GM23338 (cell line): Measurements from ENCODE around the gene SEC14L6. TPM values are rescaled to one million over a fixed set of nuclear protein-coding genes. Genes with fewer than 3 reads are reported as not detected.
"Not testable (repeated sequence)": the region's sequence is repeated elsewhere in the genome, so short reads cannot be mapped to it uniquely, and the experiment has no call there.

Experiments
- ATAC-seq: fragments of 200-7000 bp; cut with Tn5 transposase; 3 replicates; pipeline ENCODE4 v1.9.1; 2020
- DNase-seq: peaks from one replicate; pipeline ENCODE4 v3.0.0-alpha.2; 2015; ENCODE audit warnings: low spot score
- H2AFZ ChIP-seq: fragments of 200-600 bp; sonication (generic); 2 replicates; pipeline ENCODE4 v1.8.0; 2016; ENCODE audit warnings: antibody characterized with exemption, mild to moderate bottlenecking, moderate library complexity
- H3F3A ChIP-seq: fragments of 200-600 bp; sonication (generic); replicated peaks from 2 replicates; pipeline ENCODE4 v1.8.0; 2017; ENCODE audit warnings: antibody characterized with exemption, mixed run types, low read depth
- H3K27ac ChIP-seq: fragments of 200-600 bp; sonication (generic); 2 replicates; pipeline ENCODE4 v1.6.1; 2016; ENCODE audit warnings: low read depth
- H3K27me3 ChIP-seq: fragments of 200-600 bp; sonication (generic); 2 replicates; pipeline ENCODE4 v1.8.0; 2016; ENCODE audit warnings: mild to moderate bottlenecking, mixed run types, moderate library complexity; ENCODE audit not compliant: insufficient read depth
- H3K36me3 ChIP-seq: fragments of 200-600 bp; sonication (generic); 2 replicates; pipeline ENCODE4 v1.8.0; 2016; ENCODE audit warnings: mild to moderate bottlenecking; ENCODE audit not compliant: insufficient read depth
- H3K4me1 ChIP-seq: fragments of 200-600 bp; sonication (generic); 2 replicates; pipeline ENCODE4 v1.8.0; 2016; ENCODE audit warnings: mild to moderate bottlenecking, moderate library complexity; ENCODE audit not compliant: insufficient read depth
- H3K4me2 ChIP-seq: fragments of 200-600 bp; sonication (generic); 2 replicates; pipeline ENCODE4 v1.7.1; 2017; ENCODE audit warnings: mixed run types
- H3K4me3 ChIP-seq: fragments of 200-600 bp; sonication (generic); 2 replicates; pipeline ENCODE4 v1.6.1; 2016; ENCODE audit warnings: mixed run types
- H3K79me2 ChIP-seq: fragments of 200-600 bp; sonication (generic); replicated peaks from 2 replicates; pipeline ENCODE4 v1.8.0; 2017; ENCODE audit warnings: mild to moderate bottlenecking; ENCODE audit not compliant: insufficient read depth
- H3K9me2 ChIP-seq: fragments of 200-600 bp; sonication (generic); 2 replicates; pipeline ENCODE4 v1.8.0; 2017; ENCODE audit not compliant: insufficient read depth
- H4K20me1 ChIP-seq: fragments of 200-600 bp; sonication (generic); replicated peaks from 2 replicates; pipeline ENCODE4 v1.8.0; 2017; ENCODE audit warnings: mild to moderate bottlenecking; ENCODE audit not compliant: insufficient read depth
- H3K27ac Mint-ChIP-seq: 2 replicates; pipeline ENCODE4 v1.8.0; 2020; ENCODE audit warnings: inconsistent platforms, mild to moderate bottlenecking, moderate library complexity, mixed read lengths
- H3K27me3 Mint-ChIP-seq: 3 replicates; pipeline ENCODE4 v1.8.0; 2022; ENCODE audit warnings: low read depth, mild to moderate bottlenecking, moderate library complexity, mixed read lengths, inconsistent platforms; ENCODE audit not compliant: insufficient read depth, poor library complexity
- H3K36me3 Mint-ChIP-seq: 3 replicates; pipeline ENCODE4 v1.8.0; 2021; ENCODE audit warnings: low read depth, mild to moderate bottlenecking, inconsistent platforms, moderate library complexity, mixed read lengths
- H3K4me1 Mint-ChIP-seq: 3 replicates; pipeline ENCODE4 v1.8.0; 2020; ENCODE audit warnings: mild to moderate bottlenecking, inconsistent platforms, mixed read lengths
- H3K4me3 Mint-ChIP-seq: 3 replicates; pipeline ENCODE4 v1.8.0; 2021; ENCODE audit warnings: moderate library complexity, mild to moderate bottlenecking, inconsistent platforms, mixed read lengths
- H3K9me3 Mint-ChIP-seq: 3 replicates; pipeline ENCODE4 v1.8.0; 2020; ENCODE audit warnings: moderate library complexity, mild to moderate bottlenecking, inconsistent platforms, mixed read lengths
- EZH2phosphoT487 ChIP-seq: fragments of 200-600 bp; sonication (generic); IDR thresholded peaks from one replicate; pipeline ENCODE4 v1.8.1; 2018; ENCODE audit warnings: antibody characterized with exemption; ENCODE audit not compliant: unreplicated experiment
- POLR2AphosphoS5 ChIP-seq: IDR thresholded peaks from 2 replicates; pipeline ENCODE4 v1.6.1; 2016; ENCODE audit warnings: antibody characterized with exemption, low read depth
- ZNF462 ChIP-seq: fragments of 250-450 bp; sonication (Bioruptor Pico); IDR thresholded peaks from 2 replicates; pipeline ENCODE4 v1.5.0; 2020; ENCODE audit warnings: mild to moderate bottlenecking, moderate library complexity
- polyA plus RNA-seq: library from polyadenylated mRNA; unstranded; fragments of >200 nt; fragmentation: Nextera tagmentation; extraction: Ambion mirVana; gene quantifications from 2 replicates; pipeline ENCODE4 v1.2.1, GENCODE V29; 2016
- total RNA-seq: library from RNA; depleted of rRNA; stranded (reverse); fragments of >200 nt; shearing (Covaris generic); gene quantifications from 2 replicates; pipeline ENCODE4 v1.2.3, GENCODE V29; 2014

The SEC14L6 gene
- total and polyA plus RNA-seq, 2 experiments from 2014 or later, result 0.84 to 2.1 TPM

DNA sequence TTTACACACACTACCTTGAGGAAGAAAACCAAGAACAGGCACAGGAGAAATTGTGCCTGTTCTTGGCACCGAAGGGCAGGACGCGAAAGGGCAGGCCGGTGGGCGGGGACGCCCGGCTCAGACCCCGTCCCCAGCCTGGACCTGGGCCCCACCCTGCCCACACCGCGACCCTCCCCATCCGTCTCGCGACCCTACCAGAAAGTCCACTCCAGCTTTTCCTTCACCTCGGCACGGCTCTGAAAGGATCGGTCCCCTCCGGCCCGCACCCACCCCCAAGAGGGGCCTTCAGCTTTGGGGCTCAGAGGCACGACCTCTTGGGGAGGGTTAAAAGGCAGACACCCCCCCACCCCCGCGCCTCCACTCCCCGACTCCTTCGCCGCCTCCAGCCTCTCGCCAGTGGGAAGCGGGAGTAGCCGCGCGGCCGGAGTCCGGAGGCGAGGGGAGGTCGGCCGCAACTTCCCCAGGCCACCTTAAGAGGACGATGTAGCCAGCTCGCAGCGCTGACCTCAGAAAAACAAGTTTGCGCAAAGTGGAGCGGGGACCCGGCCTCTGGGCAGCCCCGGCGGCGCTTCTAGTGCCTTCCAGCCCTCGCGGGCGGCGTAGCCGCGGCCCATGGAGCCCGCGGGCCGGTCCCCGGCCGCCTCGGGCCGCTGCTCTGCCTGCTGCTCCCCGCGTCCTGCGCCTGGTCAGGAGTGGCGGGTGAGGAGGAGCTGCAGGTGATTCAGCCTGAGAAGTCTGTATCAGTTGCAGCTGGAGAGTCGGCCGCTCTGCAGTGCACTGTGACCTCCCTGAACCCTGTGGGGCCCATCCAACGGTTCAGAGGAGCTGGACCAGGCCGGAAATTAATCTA lies 4.4 kb downstream of the SEC14L6 start:
- no peaks in the 10 kb centered on the region for H3K36me3 ChIP-seq
- H3K9me3 Mint-ChIP-seq, result peaks cover 5% of the 10 kb centered on the region; the same call in 1 of the 3 replicates
- no peak overlapping the region for H3K27ac ChIP-seq
- H3K4me3 Mint-ChIP-seq, result peak overlapping the region; percentile 77
- no peaks in the 10 kb centered on the region for H4K20me1 ChIP-seq
- H3K27me3 ChIP-seq, result peaks cover 14% of the 10 kb centered on the region
- H3K79me2 ChIP-seq, result no peaks in the 10 kb centered on the region
- no peaks in the 10 kb centered on the region for H3F3A ChIP-seq
- H3K27me3 Mint-ChIP-seq, result peaks cover 22% of the 10 kb centered on the region
- H2AFZ ChIP-seq, result peak overlapping the region; percentile 96
- H3K9me2 ChIP-seq, result no peaks in the 10 kb centered on the region
- no peak overlapping the region for H3K27ac Mint-ChIP-seq
- peak overlapping the region; percentile 75 for H3K4me3 ChIP-seq
- H3K4me1 ChIP-seq, result no peaks in the 10 kb centered on the region; the same call in 1 of the 2 replicates
- peak; percentile 46; the same call in 1 of the 2 replicates for TF ChIP-seq POLR2AphosphoS5
- TF ChIP-seq ZNF462 (CRISPR knock-in tag), result no peak
- TF ChIP-seq EZH2phosphoT487, result no peak
- no peaks in the 10 kb centered on the region; the same call in 2 of the 3 replicates for H3K36me3 Mint-ChIP-seq
- peak overlapping the region; percentile 78 for H3K4me2 ChIP-seq
- H3K4me1 Mint-ChIP-seq, result peaks cover 11% of the 10 kb centered on the region
- peak; percentile 82 for DNase-seq
- ATAC-seq, result peak; percentile 88

DNA sequence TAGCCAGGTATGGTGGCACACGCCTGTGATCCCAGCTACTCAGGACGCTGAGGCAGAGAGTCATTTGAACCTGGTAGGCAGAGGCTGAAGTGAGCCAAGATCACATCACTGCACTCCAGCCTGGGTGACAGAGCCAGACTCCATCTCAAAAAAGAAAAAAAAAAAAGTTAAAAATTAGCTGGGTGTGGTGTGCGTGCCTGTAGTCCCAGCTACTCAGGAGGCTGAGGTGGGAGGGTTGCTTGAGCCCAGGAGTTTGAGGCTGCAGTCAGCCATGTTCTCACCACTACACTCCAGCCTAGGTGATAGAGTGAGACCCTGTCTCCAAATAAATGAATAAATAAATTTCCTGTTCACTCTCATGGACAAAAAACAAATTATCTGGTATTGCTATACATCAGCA lies 5.0 kb downstream of the SEC14L6 start:
- not testable (repeated sequence) for H3K4me1 ChIP-seq, H3K36me3 Mint-ChIP-seq, H3K36me3 ChIP-seq, H3K27ac ChIP-seq, H3K79me2 ChIP-seq, H3K9me3 Mint-ChIP-seq, H3K9me2 ChIP-seq, H3F3A ChIP-seq, H3K27ac Mint-ChIP-seq, H4K20me1 ChIP-seq, DNase-seq
- peaks cover 14% of the 10 kb centered on the region for H3K27me3 ChIP-seq
- peak overlapping the region; percentile 75 for H3K4me3 ChIP-seq
- peak overlapping the region; percentile 78 for H3K4me2 ChIP-seq
- peak overlapping the region; percentile 77 for H3K4me3 Mint-ChIP-seq
- ATAC-seq, result peak; percentile 11
- peaks cover 11% of the 10 kb centered on the region for H3K4me1 Mint-ChIP-seq
- peaks cover 22% of the 10 kb centered on the region for H3K27me3 Mint-ChIP-seq
- H2AFZ ChIP-seq, result peak overlapping the region; percentile 39
